Stimulated activated CD8-positive, alpha-beta memory T cell treated with anti-CD3 and anti-CD28 coated beads, Interleukin-15, amount 100 ng/mL, for 4 hours (primary cell): ENCODE data around the gene DIS3L2.

Experiments used
- DNase-seq, 2 donors: peaks; one replicate each; pipeline ENCODE4 v3.0.0-alpha.2; 2020; ENCODE audit warnings: low read depth in 2 of 2

Gene DIS3L2

GRCh38 chr2:232053777-232054176 lies 92.3 kb downstream of the DIS3L2 start:
- no peak for DNase-seq

GRCh38 chr2:232058063-232058877 lies 96.8 kb downstream of the DIS3L2 start:
- no peak for DNase-seq

GRCh38 chr2:232058931-232059330 lies 97.4 kb downstream of the DIS3L2 start:
- no peak for DNase-seq

GRCh38 chr2:232061265-232061664 lies 99.8 kb downstream of the DIS3L2 start:
- DNase-seq = no peak

- DNase-seq = no peak
These were observed 111.5 kb downstream of the DIS3L2 start for GRCh38 chr2:232073026-232073425.

- no peak for DNase-seq
These were observed 112.2 kb downstream of the DIS3L2 start for GRCh38 chr2:232073699-232074098.

- DNase-seq = no peak
These were observed 113.6 kb downstream of the DIS3L2 start for GRCh38 chr2:232075080-232075479.

GRCh38 chr2:232075859-232076258 lies 114.3 kb downstream of the DIS3L2 start:
- no peak for DNase-seq

- DNase-seq = no peak
These were observed 114.8 kb downstream of the DIS3L2 start for GRCh38 chr2:232076272-232076671.

- DNase-seq = no peak
These were observed 115.2 kb downstream of the DIS3L2 start for GRCh38 chr2:232076736-232077135.

- DNase-seq = no peak
These were observed 123.7 kb downstream of the DIS3L2 start for GRCh38 chr2:232085164-232085563.

GRCh38 chr2:232085826-232086425 lies 124.4 kb downstream of the DIS3L2 start:
- DNase-seq = no peak

- DNase-seq = no peak
These were observed 127.3 kb downstream of the DIS3L2 start for GRCh38 chr2:232088771-232089170.

- no peak for DNase-seq
These were observed 132.7 kb downstream of the DIS3L2 start for GRCh38 chr2:232094201-232094600.

GRCh38 chr2:232094883-232095282 lies 133.4 kb downstream of the DIS3L2 start:
- no peak for DNase-seq

- no peak for DNase-seq
These were observed 135.7 kb downstream of the DIS3L2 start for GRCh38 chr2:232097260-232097659.

GRCh38 chr2:232097758-232098157 lies 136.2 kb downstream of the DIS3L2 start:
- DNase-seq = no peak

- no peak for DNase-seq
These were observed 140.9 kb downstream of the DIS3L2 start for GRCh38 chr2:232102380-232102779.

- DNase-seq = no peak
These were observed 141.7 kb downstream of the DIS3L2 start for GRCh38 chr2:232103140-232103737.

GRCh38 chr2:232104076-232104646 lies 142.6 kb downstream of the DIS3L2 start:
- no peak for DNase-seq

- DNase-seq = no peak
These were observed 150.0 kb downstream of the DIS3L2 start for GRCh38 chr2:232111551-232111950.

GRCh38 chr2:232113821-232114220 lies 152.3 kb downstream of the DIS3L2 start:
- DNase-seq = no peak
